A549 treated with AZD9567 at 1 μM for 4 hours (cell line): ENCODE measurements around the gene CD2AP. TPM values are rescaled to one million over a fixed set of nuclear protein-coding genes. Genes with fewer than 3 reads are reported as not detected.

Experiments used
- total RNA-seq: library from RNA; stranded (reverse); fragments of 200-300 nt; extraction: Qiagen RNA extraction; gene quantifications from 5 replicates; pipeline ENCODE4 v1.2.3, GENCODE V29; 2022; ENCODE audit not compliant: insufficient read depth

The CD2AP gene, protein sequence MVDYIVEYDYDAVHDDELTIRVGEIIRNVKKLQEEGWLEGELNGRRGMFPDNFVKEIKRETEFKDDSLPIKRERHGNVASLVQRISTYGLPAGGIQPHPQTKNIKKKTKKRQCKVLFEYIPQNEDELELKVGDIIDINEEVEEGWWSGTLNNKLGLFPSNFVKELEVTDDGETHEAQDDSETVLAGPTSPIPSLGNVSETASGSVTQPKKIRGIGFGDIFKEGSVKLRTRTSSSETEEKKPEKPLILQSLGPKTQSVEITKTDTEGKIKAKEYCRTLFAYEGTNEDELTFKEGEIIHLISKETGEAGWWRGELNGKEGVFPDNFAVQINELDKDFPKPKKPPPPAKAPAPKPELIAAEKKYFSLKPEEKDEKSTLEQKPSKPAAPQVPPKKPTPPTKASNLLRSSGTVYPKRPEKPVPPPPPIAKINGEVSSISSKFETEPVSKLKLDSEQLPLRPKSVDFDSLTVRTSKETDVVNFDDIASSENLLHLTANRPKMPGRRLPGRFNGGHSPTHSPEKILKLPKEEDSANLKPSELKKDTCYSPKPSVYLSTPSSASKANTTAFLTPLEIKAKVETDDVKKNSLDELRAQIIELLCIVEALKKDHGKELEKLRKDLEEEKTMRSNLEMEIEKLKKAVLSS
- 10.2 to 16.4 TPM (median 15.6 TPM) in 5 replicates for total RNA-seq

DNA sequence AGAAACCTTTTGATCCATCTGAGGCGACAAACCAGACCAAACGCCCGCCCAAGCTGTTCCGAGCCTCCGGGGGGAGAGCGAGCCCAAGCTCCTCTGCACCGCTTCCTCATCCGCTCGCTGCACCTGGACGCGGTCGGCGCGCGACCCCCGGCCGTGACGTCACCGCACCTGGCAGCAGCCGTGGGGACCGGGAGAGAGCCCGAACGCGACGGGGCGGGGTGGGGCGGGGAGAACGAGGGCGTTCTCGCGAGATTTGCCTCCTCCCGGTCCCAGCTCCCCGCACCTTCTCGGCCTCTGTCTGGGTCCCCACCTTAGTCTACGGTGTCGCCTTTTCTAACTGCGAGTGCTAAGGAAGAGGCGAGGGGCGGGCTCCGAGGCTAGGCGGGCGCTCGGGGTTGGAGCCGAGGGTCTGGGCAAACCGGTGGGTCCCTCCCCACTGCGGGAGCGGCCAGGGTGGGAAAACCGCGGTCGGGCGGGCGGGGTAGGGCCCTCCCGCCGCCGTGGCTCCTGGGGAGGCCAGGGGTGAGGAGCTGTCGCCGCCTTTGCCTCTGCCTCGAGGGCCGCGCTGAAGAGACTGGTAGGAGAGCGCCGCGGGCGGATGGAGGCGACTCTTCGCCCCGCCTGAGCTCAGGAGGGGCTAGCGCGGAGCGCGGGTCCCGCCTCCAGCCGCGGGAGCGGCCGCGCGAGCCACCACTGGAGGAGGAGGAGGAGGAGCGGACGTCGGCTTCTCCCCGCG is at the start of gene CD2AP:
Gene CD2AP, plus strand, starts transcription at position 293 of the 736 bp plus-strand sequence. CDS start 456 bp downstream, outside the sequence.

Other genes starting within 250 kb of the CD2AP start
- gene TNFRSF21, start 167.9 kb upstream of the CD2AP start, total RNA-seq = 13.7 to 18.5 TPM (median 17.2 TPM) in 5 replicates
- 8.0 to 10.5 TPM (median 9.2 TPM) in 5 replicates for gene ADGRF4, start 220.8 kb downstream of the CD2AP start, total RNA-seq